ENCODE results near the gene KRT8. TPM values are rescaled to one million over a fixed set of nuclear protein-coding genes. Genes with fewer than 3 reads are reported as not detected.

The KRT8 gene
- total and polyA plus RNA-seq, 10 of the 15 experiments (the other 5 are each of a cell fraction or from before 2014, with no cell fraction given) = 0.11 to 5.6 (median 0.37) TPM; not detected in 1

DNA sequence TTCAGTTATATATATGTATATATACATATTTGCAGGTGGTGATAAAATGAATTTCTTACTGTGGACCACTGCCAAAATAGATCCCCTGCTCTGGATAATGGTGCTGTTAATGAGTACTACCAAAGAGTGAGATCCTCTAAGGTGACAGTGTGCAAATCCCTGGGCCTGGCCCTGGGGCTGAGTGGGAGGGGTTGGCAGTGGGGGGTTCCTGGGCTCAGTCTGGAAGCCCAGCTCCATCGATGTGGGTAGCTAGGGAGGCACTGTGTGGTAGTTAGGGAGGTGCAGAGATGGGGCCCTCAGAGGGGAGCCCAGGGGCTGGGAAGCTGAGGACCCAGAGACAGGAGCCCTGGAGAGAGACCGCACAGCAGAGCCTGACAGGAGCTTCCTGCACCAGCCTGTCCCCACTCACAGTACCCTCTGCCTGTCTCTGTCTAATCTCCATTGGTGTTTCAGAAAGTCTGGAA, 9.1 kb downstream of the KRT8 start:
- no TSS peak for BruUV-seq (replicated peaks)
- no peak overlapping the region for H3K9ac ChIP-seq (ENCODE audit: control insufficient read depth, insufficient read depth, low read length)
- CTCF ChIA-PET = interaction anchor here (4.1 to 5.5 kb wide), 2 partner anchors 10 to 84 kb away, joined by 21 to 49 read pairs; no protein-coding TSS in a partner anchor
- no peak overlapping the region for H3K4me2 ChIP-seq (ENCODE audit: control insufficient read depth, insufficient read depth)
- FAIRE-seq (no peak), DNase-seq (ENCODE audit: low read depth, low spot score) (no peak), ATAC-seq (no peak)
- no peaks in the 10 kb centered on the region for H4K20me1 ChIP-seq (ENCODE audit: control insufficient read depth, insufficient read depth)
- no peaks in the 10 kb centered on the region for H3K79me2 ChIP-seq (ENCODE audit: control insufficient read depth, insufficient read depth, low read length)
- H3K27me3 ChIP-seq (replicated peaks in 1 of 2; ENCODE audit: control insufficient read depth in 2 of 2, insufficient read depth in 2 of 2, low read length in 1 of 2) = no peaks in the 10 kb centered on the region
- no peak overlapping the region for H2AFZ ChIP-seq (ENCODE audit: control insufficient read depth, low read depth, low read length)
- 50% methylated on average over 2 of the region's 2 CpGs for WGBS (ENCODE audit: insufficient coverage, insufficient replicate concordance, low lambda C conversion rate, missing lambda C conversion rate)
- H3K9me3 ChIP-seq (replicated peaks; ENCODE audit: control insufficient read depth, insufficient read depth, low read length) = no peaks in the 10 kb centered on the region
- TF ChIP-seq ZNF24 (IDR thresholded peaks at IDR 0.05) = no peak
- TF ChIP-seq NFYA (IDR thresholded peaks at IDR 0.05; ENCODE audit: borderline replicate concordance, low read depth, low read length) = no peak
- TF ChIP-seq NRF1 (conservative IDR thresholded peaks at IDR 0.05; ENCODE audit: low read depth, low read length) = no peak
- TF ChIP-seq EZH2 (IDR thresholded peaks at IDR 0.05; ENCODE audit: borderline replicate concordance, control insufficient read depth, low read depth, low read length) = no peak
- TF ChIP-seq CHD2 (IDR thresholded peaks at IDR 0.05; ENCODE audit: borderline replicate concordance, low read depth, low read length) = no peak
- TF ChIP-seq ZNF217 (IDR thresholded peaks at IDR 0.05) = no peak
- TF ChIP-seq, protein P1, sequence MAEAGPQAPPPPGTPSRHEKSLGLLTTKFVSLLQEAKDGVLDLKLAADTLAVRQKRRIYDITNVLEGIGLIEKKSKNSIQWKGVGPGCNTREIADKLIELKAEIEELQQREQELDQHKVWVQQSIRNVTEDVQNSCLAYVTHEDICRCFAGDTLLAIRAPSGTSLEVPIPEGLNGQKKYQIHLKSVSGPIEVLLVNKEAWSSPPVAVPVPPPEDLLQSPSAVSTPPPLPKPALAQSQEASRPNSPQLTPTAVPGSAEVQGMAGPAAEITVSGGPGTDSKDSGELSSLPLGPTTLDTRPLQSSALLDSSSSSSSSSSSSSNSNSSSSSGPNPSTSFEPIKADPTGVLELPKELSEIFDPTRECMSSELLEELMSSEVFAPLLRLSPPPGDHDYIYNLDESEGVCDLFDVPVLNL (IDR thresholded peaks at IDR 0.05; ENCODE audit: low read depth, low read length) = no peak
- no peak for TF ChIP-seq HDGF (IDR thresholded peaks at IDR 0.05)
- TF ChIP-seq GABPA (IDR thresholded peaks at IDR 0.05; ENCODE audit: low read depth) = no peak
- TF ChIP-seq NFIC (IDR thresholded peaks at IDR 0.05; ENCODE audit: low read depth, low read length) = no peak
- TF ChIP-seq SUPT20H (IDR thresholded peaks at IDR 0.05; ENCODE audit: borderline replicate concordance, control insufficient read depth, low read depth, low read length) = no peak
- no peak for TF ChIP-seq RUNX3 (IDR thresholded peaks at IDR 0.05; ENCODE audit: low read length)
- POLR2A ChIA-PET = no interaction called here
- RAD21 ChIA-PET (ENCODE audit: unreplicated experiment) = no interaction called here
- no peak overlapping the region for H3K27ac ChIP-seq (ENCODE audit: control insufficient read depth, insufficient read depth)
- no peaks in the 10 kb centered on the region for H3K4me1 ChIP-seq (ENCODE audit: control insufficient read depth, insufficient read depth, low read length)
- H3K4me3 ChIP-seq = no peak overlapping the region
- no peaks in the 10 kb centered on the region for H3K36me3 ChIP-seq (ENCODE audit: control insufficient read depth in 2 of 2, insufficient read depth in 2 of 2, low read length in 1 of 2)
- in situ Hi-C loops (cut with MboI) (no loop called here), intact Hi-C loops (cut with micrococcal nuclease; ENCODE audit: unreplicated experiment) (no loop called here)
- SMC1A ChIA-PET (ENCODE audit: uncharacterized antibody, unreplicated experiment) = interaction anchor here (2.8 kb wide), 1 partner anchor 11 kb away, joined by 16 read pairs; no protein-coding TSS in a partner anchor

All from GM12878 (cell line).